NCI-H748 treated with DMSO at 0.1 percent for 48 hours (cell line): ENCODE results near the gene AHDC1.
"Not testable (repeated sequence)": the region's sequence is repeated elsewhere in the genome, so short reads cannot be mapped to it uniquely, and the experiment has no call there.

Source experiments
- DNase-seq: peaks from one replicate; lab custom pipeline; 2025; lab: John Stamatoyannopoulos, UW

Gene AHDC1

GRCh38 chr1:27563341-27563590 is 40.7 kb downstream of the AHDC1 start:
- DNase-seq: no peak

GRCh38 chr1:27562534-27563340 is 41.2 kb downstream of the AHDC1 start:
- no peak for DNase-seq

GRCh38 chr1:27562021-27562420 is 41.9 kb downstream of the AHDC1 start:
- no peak for DNase-seq

- no peak for DNase-seq
Observed at GRCh38 chr1:27561124-27561899, 42.6 kb downstream of the AHDC1 start.

GRCh38 chr1:27560268-27561123 is 43.4 kb downstream of the AHDC1 start:
- no peak for DNase-seq

- no peak for DNase-seq
Observed at GRCh38 chr1:27559466-27560030, 44.4 kb downstream of the AHDC1 start.

- no peak for DNase-seq
Observed at GRCh38 chr1:27557596-27558340, 46.2 kb downstream of the AHDC1 start.

- peak; percentile 2 for DNase-seq
Observed at GRCh38 chr1:27556781-27557595, 47.0 kb downstream of the AHDC1 start.

GRCh38 chr1:27556435-27556780 is 47.5 kb downstream of the AHDC1 start:
- DNase-seq: no peak

- DNase-seq: no peak
Observed at GRCh38 chr1:27555700-27556424, 48.1 kb downstream of the AHDC1 start.

GRCh38 chr1:27554759-27555699 is 48.9 kb downstream of the AHDC1 start:
- DNase-seq: no peak

GRCh38 chr1:27554293-27554692 is 49.7 kb downstream of the AHDC1 start:
- no peak for DNase-seq

- not testable (repeated sequence) for DNase-seq
Observed at GRCh38 chr1:27553823-27554222, 50.1 kb downstream of the AHDC1 start.

GRCh38 chr1:27552911-27553420 is 51.0 kb downstream of the AHDC1 start:
- no peak for DNase-seq

GRCh38 chr1:27551953-27552312 is 52.0 kb downstream of the AHDC1 start:
- DNase-seq: no peak

- no peak for DNase-seq
Observed at GRCh38 chr1:27551170-27551952, 52.6 kb downstream of the AHDC1 start.

- DNase-seq: no peak
Observed at GRCh38 chr1:27550510-27551169, 53.3 kb downstream of the AHDC1 start.
